Pancreas (tissue), 10 donors: ENCODE data around the gene SLC22A9. TPM values are rescaled to one million over a fixed set of nuclear protein-coding genes. Genes with fewer than 3 reads are reported as not detected.
"Not testable (repeated sequence)": the region's sequence is repeated elsewhere in the genome, so short reads cannot be mapped to it uniquely, and the experiment has no call there.

ENCODE experiments used
- ATAC-seq, 4 donors: fragments of 200-7000 bp; cut with Tn5 transposase; one replicate each; pipeline versions ENCODE4 v1.8.0 to v1.9.1; 2020; ENCODE audit warnings: mild to moderate bottlenecking in 4 of 4, moderate library complexity in 4 of 4
- DNase-seq, 6 donors: peaks; one replicate each; pipeline ENCODE4 v3.0.0-alpha.2; 2020
- FAIRE-seq: peaks from 2 replicates; lab custom pipeline; 2012; peaks lifted over from hg19 to GRCh38; lab: Jason Lieb, UNC
- H3K27ac ChIP-seq, 4 donors: fragments of 200-600 bp; sonication (generic); 1 replicate in 3 of 4; 2 replicates in 1 of 4; pipeline versions ENCODE4 v1.5.0 to v1.8.0; 2020
- H3K27me3 ChIP-seq, 4 donors: fragments of 200-600 bp; one replicate each; pipeline ENCODE4 v1.8.0; 2021
- H3K36me3 ChIP-seq, 3 donors: fragments of 200-600 bp; sonication (generic) in 1 of 3; one replicate each; pipeline versions ENCODE4 v1.5.0 to v1.8.0; 2020 to 2021
- H3K4me1 ChIP-seq, 3 donors: fragments of 200-600 bp; one replicate each; pipeline ENCODE4 v1.8.0; 2021
- H3K4me3 ChIP-seq, 4 donors: fragments of 200-600 bp; sonication (generic) in 2 of 4; one replicate each; pipeline versions ENCODE4 v1.5.0 to v1.8.0; 2020 to 2021
- H3K9me3 ChIP-seq, 4 donors: fragments of 200-600 bp; one replicate each; pipeline ENCODE4 v1.8.0; 2021
- WGBS, 2 donors: extraction: QIAGEN DNeasy Blood & Tissue Kit; methylation state at CpG; one replicate each; pipeline ENCODE4 v1.1.7; 2013; 5-methylcytosine and 5-hydroxymethylcytosine counted together
- intact Hi-C, 3 donors: fragments of 100-400 bp; cut with DNase I; formaldehyde crosslinking; loops; one replicate each; pipeline versions ENCODE4 v1.11.1 to v1.14.2; 2022
- polyA plus RNA-seq, 2 donors: library from polyadenylated mRNA; stranded (reverse); fragments of 200-250 nt; gene quantifications; one replicate each; pipeline ENCODE4 v1.2.3, GENCODE V29; 2013
- total RNA-seq, 6 donors: library from RNA; stranded (reverse); fragmentation: NEBNext Ultra II Directional in 4 of 6; extraction: Animal tissue kit (Norgen Biotek cat#: 25700) in 4 of 6; gene quantifications; one replicate each; pipeline versions ENCODE4 v1.2.1 to v1.2.4, GENCODE V29; 2021 to 2023
- TF ChIP-seq, protein P1 (sequence below), 4 donors: fragments of 200-600 bp; sonication (generic) in 3 of 4; IDR thresholded peaks; one replicate each; pipeline versions ENCODE4 v1.5.0 to v1.8.0; 2021; ENCODE audit warnings: antibody characterized with exemption in 4 of 4
- donor health status: healthy with polysubstance abuse.
- donor health status: DM: no; HTN: no; CAD: no; lungs with moderate emphysema.
- donor health status: DM: no; HTN: no; CAD: no.
- donor health status: control.
- donor health status: control.
- donor health status: Bipolar disorder and iron deficiency.
- donor health status: DM: yes; HTN: yes; CAD: no.
- donor health status: DM: no; HTN: no; CAD: no.
- donor health status: DM: no; HTN: no; CAD: no.
- donor health status: DM: yes; HTN: yes; CAD: no.

The SLC22A9 gene
- total RNA-seq (under 1 TPM in 4 of 6 donors, not detected in 2; 0.12 to 0.44 (median 0.20) TPM), polyA plus RNA-seq (under 1 TPM in 1 of 2 donors, not detected in 1; 0.26 TPM)

DNA sequence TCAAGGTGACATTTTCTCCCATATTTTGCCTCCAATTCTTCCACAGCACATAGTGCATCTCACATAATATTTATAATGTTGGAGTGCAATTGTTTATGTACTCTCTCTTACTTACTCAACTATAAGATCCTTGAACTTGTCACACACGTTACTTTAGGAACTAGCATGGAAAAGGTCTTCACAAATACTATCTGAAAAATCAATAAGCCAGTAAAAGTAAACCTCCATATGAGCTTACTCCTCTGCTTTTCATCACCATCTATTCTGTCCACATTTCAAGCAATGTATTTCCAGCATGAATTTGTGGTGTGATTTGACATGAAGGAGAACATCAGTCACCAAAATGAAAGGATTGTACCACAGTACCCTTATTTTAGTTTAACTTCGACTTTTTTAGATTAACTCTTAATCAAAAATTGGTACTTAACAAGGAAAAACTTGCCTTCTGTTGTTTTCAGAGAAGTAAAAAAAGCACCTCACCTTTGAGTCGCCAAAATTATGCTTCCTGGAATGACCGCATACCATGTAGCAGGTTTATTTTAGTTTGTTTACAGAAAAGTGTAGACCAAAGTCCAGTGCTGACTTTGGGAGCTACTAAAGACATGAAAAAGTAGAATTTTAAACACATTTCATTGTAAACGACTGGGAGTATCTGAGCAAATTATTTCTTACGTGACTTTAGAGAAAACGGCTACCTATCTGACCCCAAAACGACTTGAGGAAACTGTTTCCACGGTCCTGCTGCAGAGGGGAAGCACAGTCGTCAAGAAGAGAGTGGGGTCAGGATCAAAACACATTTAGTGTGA lies at the start of gene SLC22A9:
SLC22A9 (plus strand) TSS at position 621 of the 806 bp plus-strand sequence. CDS start 272 bp downstream, outside the sequence.
- H3K36me3 ChIP-seq, result no peaks in the 10 kb centered on the region
- TF ChIP-seq, protein P1, sequence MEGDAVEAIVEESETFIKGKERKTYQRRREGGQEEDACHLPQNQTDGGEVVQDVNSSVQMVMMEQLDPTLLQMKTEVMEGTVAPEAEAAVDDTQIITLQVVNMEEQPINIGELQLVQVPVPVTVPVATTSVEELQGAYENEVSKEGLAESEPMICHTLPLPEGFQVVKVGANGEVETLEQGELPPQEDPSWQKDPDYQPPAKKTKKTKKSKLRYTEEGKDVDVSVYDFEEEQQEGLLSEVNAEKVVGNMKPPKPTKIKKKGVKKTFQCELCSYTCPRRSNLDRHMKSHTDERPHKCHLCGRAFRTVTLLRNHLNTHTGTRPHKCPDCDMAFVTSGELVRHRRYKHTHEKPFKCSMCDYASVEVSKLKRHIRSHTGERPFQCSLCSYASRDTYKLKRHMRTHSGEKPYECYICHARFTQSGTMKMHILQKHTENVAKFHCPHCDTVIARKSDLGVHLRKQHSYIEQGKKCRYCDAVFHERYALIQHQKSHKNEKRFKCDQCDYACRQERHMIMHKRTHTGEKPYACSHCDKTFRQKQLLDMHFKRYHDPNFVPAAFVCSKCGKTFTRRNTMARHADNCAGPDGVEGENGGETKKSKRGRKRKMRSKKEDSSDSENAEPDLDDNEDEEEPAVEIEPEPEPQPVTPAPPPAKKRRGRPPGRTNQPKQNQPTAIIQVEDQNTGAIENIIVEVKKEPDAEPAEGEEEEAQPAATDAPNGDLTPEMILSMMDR (IDR thresholded peaks at IDR 0.05), result no peak
- H3K4me3 ChIP-seq, result no peak within 1 kb of the TSS
- DNase-seq (peak in 2 of 6 donors; percentile 22 to 36), FAIRE-seq (no peak), ATAC-seq (peak; percentile 88 to 97 (median 97))
- peaks cover 0 to 14% (median 12%) of the 10 kb centered on the region in 3 donors for H3K4me1 ChIP-seq
- WGBS, 2 donors, result 16 to 19% methylated on average over 10 of the region's 10 CpGs
- no peaks in the 10 kb centered on the region for H3K27me3 ChIP-seq
- peak within 1 kb of the TSS; percentile 28 to 75 (median 55) for H3K27ac ChIP-seq
- no peaks in the 10 kb centered on the region for H3K9me3 ChIP-seq
- intact Hi-C loops, result no loop called here

DNA sequence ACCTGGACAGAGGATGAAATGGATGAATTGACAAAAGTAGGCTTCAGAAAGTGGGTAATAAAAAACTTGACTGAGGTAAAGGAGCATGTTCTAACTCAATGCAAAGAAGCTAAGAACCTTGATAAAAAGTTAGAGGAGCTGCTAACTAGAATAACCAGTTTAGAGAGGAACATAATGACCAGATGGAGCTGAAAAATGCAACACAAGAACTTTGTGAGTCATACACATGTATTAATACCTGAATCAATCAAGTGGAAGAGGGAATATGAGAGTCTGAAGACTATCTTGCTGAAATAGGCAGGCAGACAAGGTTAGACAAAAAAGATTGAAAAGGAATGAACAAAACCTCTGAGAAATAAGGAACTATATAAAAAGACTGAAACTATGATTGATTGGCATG lies 47.9 kb upstream of the SLC22A9 start:
- no peak for ATAC-seq
- TF ChIP-seq, protein P1 (IDR thresholded peaks at IDR 0.05), result no peak
- no peak overlapping the region for H3K27ac ChIP-seq
- H3K4me3 ChIP-seq, result no peak overlapping the region
- FAIRE-seq, result no peak
- no peaks in the 10 kb centered on the region for H3K27me3 ChIP-seq
- intact Hi-C loops, result no loop called here
- no peak for DNase-seq
- H3K9me3 ChIP-seq, result no peaks in the 10 kb centered on the region
- no peaks in the 10 kb centered on the region for H3K4me1 ChIP-seq
- no peaks in the 10 kb centered on the region for H3K36me3 ChIP-seq

DNA sequence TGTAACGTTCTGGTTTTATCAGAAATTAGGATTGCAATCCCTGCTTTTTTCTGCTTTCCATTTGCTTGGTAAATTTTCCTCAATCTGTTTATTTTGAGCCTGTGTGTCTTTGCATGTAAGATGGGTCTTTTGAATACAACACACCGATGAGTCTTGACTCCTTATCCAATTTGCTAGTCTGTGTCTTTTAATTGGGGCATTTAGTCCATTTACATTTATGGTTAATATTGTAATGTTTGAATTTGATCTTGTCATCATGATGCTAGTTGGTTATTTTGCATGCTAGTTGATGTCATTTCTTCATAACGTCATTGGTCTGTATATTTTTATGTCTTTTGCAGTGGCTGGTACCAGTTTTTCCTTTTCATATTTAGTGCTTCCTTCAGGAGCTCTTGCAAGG lies 34.5 kb upstream of the SLC22A9 start:
- H3K4me1 ChIP-seq, FAIRE-seq, H3K4me3 ChIP-seq, DNase-seq, H3K27ac ChIP-seq, H3K27me3 ChIP-seq, ATAC-seq, intact Hi-C loops, H3K36me3 ChIP-seq, H3K9me3 ChIP-seq: not testable (repeated sequence)
- WGBS, 2 donors, result 71 to 72% methylated on average over 3 of the region's 3 CpGs

DNA sequence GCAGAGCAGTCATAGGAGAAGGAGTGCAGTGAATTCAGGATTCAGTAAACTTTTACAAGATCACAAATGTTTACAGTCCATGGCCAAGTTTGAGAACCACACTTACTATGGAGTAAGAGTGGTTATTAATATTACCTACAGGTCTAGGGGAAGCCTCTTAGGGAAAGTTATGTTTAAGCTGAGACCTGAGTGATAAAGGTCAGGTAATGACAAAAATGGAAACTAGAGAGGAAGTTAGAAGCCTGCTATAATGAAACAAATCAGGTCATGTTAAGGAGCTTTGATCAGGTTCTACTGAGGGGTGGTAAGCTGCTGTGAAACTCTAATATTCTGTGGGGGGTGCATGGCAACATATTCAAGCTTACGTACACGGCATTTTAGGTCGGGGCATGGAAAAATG lies 32.5 kb upstream of the SLC22A9 start:
- H3K4me1 ChIP-seq, result no peaks in the 10 kb centered on the region
- no peak overlapping the region for H3K4me3 ChIP-seq
- FAIRE-seq (no peak), DNase-seq (no peak), ATAC-seq (no peak)
- H3K9me3 ChIP-seq, result no peaks in the 10 kb centered on the region
- no peaks in the 10 kb centered on the region for H3K36me3 ChIP-seq
- no peak overlapping the region for H3K27ac ChIP-seq
- no peaks in the 10 kb centered on the region for H3K27me3 ChIP-seq
- TF ChIP-seq, protein P1 (IDR thresholded peaks at IDR 0.05), result no peak
- WGBS, 2 donors, result 78 to 85% methylated on average over 3 of the region's 3 CpGs
- intact Hi-C loops, result no loop called here

DNA sequence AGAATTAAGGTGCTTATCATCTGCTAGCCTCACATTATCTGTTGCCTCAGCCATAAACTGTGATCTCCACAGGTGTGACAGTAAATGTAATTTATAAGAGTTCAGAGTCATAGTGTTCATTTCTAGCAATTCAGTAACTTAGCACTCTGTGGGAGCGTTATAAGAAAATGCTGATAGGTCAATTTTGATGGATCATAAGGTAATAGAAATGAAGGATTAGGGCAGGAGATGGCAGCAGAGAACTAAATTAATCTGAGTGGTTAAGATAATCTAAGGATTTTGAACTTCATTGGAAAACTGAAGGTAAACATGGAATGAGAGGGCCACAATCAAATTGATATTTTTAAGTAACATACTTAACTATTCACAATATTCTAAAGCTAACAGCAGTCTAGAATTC lies 26.5 kb upstream of the SLC22A9 start:
- no peaks in the 10 kb centered on the region for H3K9me3 ChIP-seq
- TF ChIP-seq, protein P1 (IDR thresholded peaks at IDR 0.05), result no peak
- WGBS, 2 donors, result 37 to 43% methylated on average over 1 of the region's 1 CpG
- no peak overlapping the region for H3K4me3 ChIP-seq
- no peak overlapping the region for H3K27ac ChIP-seq
- intact Hi-C loops, result no loop called here
- no peak for DNase-seq
- H3K4me1 ChIP-seq, result no peaks in the 10 kb centered on the region
- H3K36me3 ChIP-seq, result no peaks in the 10 kb centered on the region
- FAIRE-seq, result no peak
- peak in 2 of 4 donors; percentile 39 to 59 for ATAC-seq
- H3K27me3 ChIP-seq, result no peaks in the 10 kb centered on the region
